Left ventricle myocardium superior (tissue), 1 donor: Measurements from ENCODE around the gene KNTC1. TPM values are rescaled to one million over a fixed set of nuclear protein-coding genes. Genes with fewer than 3 reads are reported as not detected.
A peak's percentile ranks its signal among the peaks of the same experiment; 100 is the strongest.
"Not testable (repeated sequence)": the region's sequence is repeated elsewhere in the genome, so short reads cannot be mapped to it uniquely, and the experiment has no call there.

Experiments used
- ATAC-seq: fragments of 200-7000 bp; cut with Tn5 transposase; one replicate; pipeline ENCODE4 v1.9.1; 2020; ENCODE audit warnings: mild to moderate bottlenecking, moderate library complexity
- DNase-seq: peaks from one replicate; pipeline ENCODE4 v3.0.0-alpha.2; 2020
- intact Hi-C: fragments of 100-400 bp; cut with micrococcal nuclease; formaldehyde crosslinking; loops from one replicate; pipeline ENCODE4 v1.11.0; 2022
- total RNA-seq: library from RNA; stranded (reverse); fragmentation: NEBNext Ultra II Directional; extraction: Animal tissue kit (Norgen Biotek cat#: 25700); gene quantifications from one replicate; pipeline ENCODE4 v1.2.1, GENCODE V29; 2021
- donor health status: DM: no; HTN: yes; CAD: no; lungs with severe emphysema.

Gene KNTC1
- total RNA-seq, 1 donor from 2014 or later = 3.5 TPM

GRCh38 chr12:122609732-122610131 lies 82.7 kb downstream of the KNTC1 start:
- ATAC-seq (no peak), DNase-seq (no peak)
- intact Hi-C loops = no loop called here

- no peak for ATAC-seq
Observed at GRCh38 chr12:122610207-122610606, 83.2 kb downstream of the KNTC1 start.

GRCh38 chr12:122610911-122611310 lies 83.9 kb downstream of the KNTC1 start:
- intact Hi-C loops = no loop called here

More at GRCh38 chr12:122610207-122610606, 83.2 kb downstream of the KNTC1 start:
- DNase-seq = no peak
- intact Hi-C loops = no loop called here

GRCh38 chr12:122614839-122615238 lies 87.8 kb downstream of the KNTC1 start:
- intact Hi-C loops = no loop called here
- DNase-seq (no peak), ATAC-seq (no peak)

More at GRCh38 chr12:122610911-122611310, 83.9 kb downstream of the KNTC1 start:
- ATAC-seq = no peak
- DNase-seq = no peak

- ATAC-seq (no peak), DNase-seq (no peak)
- intact Hi-C loops = no loop called here
Observed at GRCh38 chr12:122615780-122616179, 88.7 kb downstream of the KNTC1 start.

GRCh38 chr12:122635471-122635870 lies 108.4 kb downstream of the KNTC1 start:
- intact Hi-C loops = no loop called here
- DNase-seq = no peak
- no peak for ATAC-seq

GRCh38 chr12:122643207-122643805 lies 116.3 kb downstream of the KNTC1 start:
- no peak for DNase-seq
- no peak for ATAC-seq
- intact Hi-C loops = no loop called here

GRCh38 chr12:122646517-122647217 lies 119.6 kb downstream of the KNTC1 start:
- DNase-seq = no peak
- intact Hi-C loops = no loop called here
- ATAC-seq = no peak

- DNase-seq (no peak), ATAC-seq (no peak)
- intact Hi-C loops = no loop called here
Observed at GRCh38 chr12:122651520-122652224, 124.6 kb downstream of the KNTC1 start.

GRCh38 chr12:122653291-122653690 lies 126.2 kb downstream of the KNTC1 start:
- intact Hi-C loops, ATAC-seq, DNase-seq: not testable (repeated sequence)

GRCh38 chr12:122656298-122656697 lies 129.2 kb downstream of the KNTC1 start:
- intact Hi-C loops = no loop called here
- ATAC-seq (no peak), DNase-seq (no peak)

- peak; percentile 69 for ATAC-seq
- peak; percentile 38 for DNase-seq
- intact Hi-C loops = no loop called here
Observed at GRCh38 chr12:122659579-122659978, 132.5 kb downstream of the KNTC1 start.

GRCh38 chr12:122661246-122661645 lies 134.2 kb downstream of the KNTC1 start:
- intact Hi-C loops = no loop called here
- DNase-seq (no peak), ATAC-seq (no peak)

GRCh38 chr12:122661938-122662337 lies 134.9 kb downstream of the KNTC1 start:
- ATAC-seq (no peak), DNase-seq (no peak)
- intact Hi-C loops = no loop called here

- no peak for DNase-seq
- no peak for ATAC-seq
- intact Hi-C loops = no loop called here
Observed at GRCh38 chr12:122665349-122665748, 138.3 kb downstream of the KNTC1 start.

- DNase-seq = no peak
- intact Hi-C loops = no loop called here
Observed at GRCh38 chr12:122665759-122666158, 138.7 kb downstream of the KNTC1 start.

GRCh38 chr12:122668268-122668667 lies 141.2 kb downstream of the KNTC1 start:
- intact Hi-C loops = no loop called here
- no peak for DNase-seq
- ATAC-seq = no peak

More at GRCh38 chr12:122665759-122666158, 138.7 kb downstream of the KNTC1 start:
- no peak for ATAC-seq

- intact Hi-C loops = no loop called here
- DNase-seq (no peak), ATAC-seq (no peak)
Observed at GRCh38 chr12:122669397-122670070, 142.5 kb downstream of the KNTC1 start.

- no peak for ATAC-seq
- no peak for DNase-seq
- intact Hi-C loops = no loop called here
Observed at GRCh38 chr12:122672515-122672914, 145.5 kb downstream of the KNTC1 start.
